ENCODE results near the gene UBXN7. TPM values are rescaled to one million over a fixed set of nuclear protein-coding genes. Genes with fewer than 3 reads are reported as not detected.

The UBXN7 gene
- total and polyA plus RNA-seq, 2 of the 8 experiments (the other 6 are each of a cell fraction or from before 2014, with no cell fraction given): 18.5 to 109 TPM

DNA sequence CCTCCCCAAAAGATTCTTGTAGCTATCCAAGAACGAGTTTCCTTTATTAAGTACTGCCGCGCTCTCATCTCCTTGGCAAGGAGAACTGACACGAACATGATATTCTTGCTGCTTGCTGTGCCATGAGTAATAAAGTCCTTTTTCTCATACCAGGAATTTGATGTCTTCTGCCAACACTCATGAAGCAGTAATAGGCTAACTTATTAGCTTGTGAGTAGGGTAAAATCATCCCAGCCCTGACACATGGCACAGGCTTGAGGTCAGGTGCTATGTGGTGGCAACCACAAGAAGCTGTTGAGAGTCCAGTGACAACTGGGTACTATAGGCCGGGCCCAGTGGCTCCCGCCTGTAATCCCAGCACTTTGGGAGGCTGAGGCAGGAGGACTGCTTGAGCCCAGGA is 22.7 kb upstream of the UBXN7 start:
- H3K4me2 ChIP-seq (ENCODE audit: insufficient read depth in 1 of 2, low read depth in 2 of 2, low read length in 2 of 2): no peak overlapping the region
- no peak for DNase-seq (ENCODE audit: low read depth in 1 of 2, low spot score in 2 of 2)
- no peak for FAIRE-seq
- ChIA-PET POLR2A (ENCODE audit: partially characterized antibody) (no interaction called here), CTCF (ENCODE audit: partially characterized antibody) (interaction anchor here (0.6 to 1.4 kb wide), 2 partner anchors 8 to 21 kb away, joined by 3 to 6 read pairs; no protein-coding TSS in a partner anchor)
- no peak overlapping the region for H2AK5ac ChIP-seq (ENCODE audit: low read depth, low read length)
- H2BK15ac ChIP-seq (ENCODE audit: low read length): no peak overlapping the region
- no peak overlapping the region for H4K5ac ChIP-seq (ENCODE audit: insufficient read length, low read depth, low read length)
- H4K8ac ChIP-seq (ENCODE audit: extremely low read depth, insufficient read depth, low read length): no peak overlapping the region
- 94% methylated on average over 6 of the region's 6 CpGs; no CpG with 5 or more reads in 1 of the 2 experiments for WGBS, 2 experiments (ENCODE audit: extremely low coverage in 1 of 2, insufficient coverage in 1 of 2, insufficient read length in 1 of 2, insufficient replicate concordance in 2 of 2, low coverage in 1 of 2, low lambda C conversion rate in 2 of 2, missing lambda C conversion rate in 1 of 2)
- no peak overlapping the region for H2BK12ac ChIP-seq (ENCODE audit: low read depth, low read length)
- H3K27me3 ChIP-seq (replicated peaks in 1 of 4; ENCODE audit: control insufficient read depth in 3 of 4, extremely low read depth in 1 of 4, insufficient read depth in 3 of 4, low read length in 3 of 4): no peaks in the 10 kb centered on the region
- H2BK20ac ChIP-seq (ENCODE audit: low read length): no peak overlapping the region
- H4K20me1 ChIP-seq (replicated peaks in 1 of 2; ENCODE audit: control insufficient read depth in 1 of 2, insufficient read depth in 2 of 2, low read length in 2 of 2): no peaks in the 10 kb centered on the region
- no peak overlapping the region for H4K91ac ChIP-seq (replicated peaks; ENCODE audit: insufficient read length, low read length)
- H3K79me2 ChIP-seq (ENCODE audit: control insufficient read depth in 1 of 2, insufficient read depth in 2 of 2, low read length in 2 of 2): no peaks in the 10 kb centered on the region
- H3K36me3 ChIP-seq (ENCODE audit: control insufficient read depth in 2 of 4, insufficient read depth in 4 of 4, low read length in 3 of 4): no peaks in the 10 kb centered on the region
- H3K14ac ChIP-seq (ENCODE audit: insufficient read length): no peak overlapping the region
- H3K56ac ChIP-seq (replicated peaks; ENCODE audit: insufficient read length, low read depth, low read length): no peak overlapping the region
- no peak overlapping the region for H2BK120ac ChIP-seq (replicated peaks; ENCODE audit: low read depth, low read length)
- H3K27ac ChIP-seq (ENCODE audit: low read depth, low read length): no peak overlapping the region
- no peaks in the 10 kb centered on the region for H3K79me1 ChIP-seq (ENCODE audit: low read depth, low read length)
- H3K9ac ChIP-seq (replicated peaks in 1 of 4; ENCODE audit: extremely low read depth in 1 of 4, low read depth in 3 of 4, low read length in 3 of 4): no peak overlapping the region
- H2BK5ac ChIP-seq (ENCODE audit: low read depth, low read length): no peak overlapping the region
- no peak overlapping the region for H3K4ac ChIP-seq (replicated peaks; ENCODE audit: insufficient read length, low read depth, low read length)
- no peak overlapping the region for H2AFZ ChIP-seq (ENCODE audit: low read length)
- H3K4me1 ChIP-seq (replicated peaks in 1 of 4; ENCODE audit: control insufficient read depth in 3 of 4, insufficient read depth in 4 of 4, low read length in 3 of 4): no peaks in the 10 kb centered on the region
- H3K23me2 ChIP-seq (ENCODE audit: low read depth, low read length): no peaks in the 10 kb centered on the region
- H3K9me3 ChIP-seq (ENCODE audit: insufficient read depth in 2 of 2, low read depth in 1 of 2, low read length in 1 of 2): no peaks in the 10 kb centered on the region
- TF ChIP-seq, protein P1, sequence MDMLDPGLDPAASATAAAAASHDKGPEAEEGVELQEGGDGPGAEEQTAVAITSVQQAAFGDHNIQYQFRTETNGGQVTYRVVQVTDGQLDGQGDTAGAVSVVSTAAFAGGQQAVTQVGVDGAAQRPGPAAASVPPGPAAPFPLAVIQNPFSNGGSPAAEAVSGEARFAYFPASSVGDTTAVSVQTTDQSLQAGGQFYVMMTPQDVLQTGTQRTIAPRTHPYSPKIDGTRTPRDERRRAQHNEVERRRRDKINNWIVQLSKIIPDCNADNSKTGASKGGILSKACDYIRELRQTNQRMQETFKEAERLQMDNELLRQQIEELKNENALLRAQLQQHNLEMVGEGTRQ (IDR thresholded peaks at IDR 0.05; ENCODE audit: low read length): no peak
- TF ChIP-seq GTF2F1 (IDR thresholded peaks at IDR 0.05; ENCODE audit: borderline replicate concordance, low read depth, low read length) (no peak), SP1 (IDR thresholded peaks at IDR 0.05; ENCODE audit: low read depth, low read length) (no peak), POLR2A (IDR thresholded peaks at IDR 0.05; ENCODE audit: control extremely low read depth in 1 of 2, low read depth in 2 of 2, low read length in 2 of 2) (no peak), POLR2AphosphoS5 (IDR thresholded peaks at IDR 0.05; ENCODE audit: low read depth, low read length) (no peak)
- TF ChIP-seq, protein P2, sequence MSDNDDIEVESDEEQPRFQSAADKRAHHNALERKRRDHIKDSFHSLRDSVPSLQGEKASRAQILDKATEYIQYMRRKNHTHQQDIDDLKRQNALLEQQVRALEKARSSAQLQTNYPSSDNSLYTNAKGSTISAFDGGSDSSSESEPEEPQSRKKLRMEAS (IDR thresholded peaks at IDR 0.05): no peak
- H3K23ac ChIP-seq (ENCODE audit: insufficient read length): no peak overlapping the region
- no peak overlapping the region for H3K4me3 ChIP-seq (ENCODE audit: extremely low read depth in 1 of 4, insufficient read depth in 2 of 4, low read depth in 3 of 4, low read length in 4 of 4)
- H3K18ac ChIP-seq (ENCODE audit: extremely low read depth, low read length): no peak overlapping the region

All from H1 (cell line).